ENCODE measurements around the gene TPD52L2. TPM values are rescaled to one million over a fixed set of nuclear protein-coding genes. Genes with fewer than 3 reads are reported as not detected.
"Not testable (repeated sequence)": the region's sequence is repeated elsewhere in the genome, so short reads cannot be mapped to it uniquely, and the experiment has no call there.

TPD52L2 gene
- polyA plus RNA-seq, 1 donor, result 63.6 TPM

- Histone ChIP-seq H3K27me3 (ENCODE audit: control insufficient read depth, insufficient read depth, low read length) (no peaks in the 10 kb centered on the region), H3K9me3 (ENCODE audit: control insufficient read depth, low read depth, low read length) (no peaks in the 10 kb centered on the region), H3K27ac (ENCODE audit: low read length) (no peak overlapping the region), H3K4me1 (ENCODE audit: control insufficient read depth, insufficient read depth, low read length) (peaks cover 20% of the 10 kb centered on the region), H3K36me3 (ENCODE audit: control insufficient read depth, insufficient read depth, low read length) (peaks cover 11% of the 10 kb centered on the region), H3K4me3 (ENCODE audit: low read length) (no peak overlapping the region)
- no CpG with 5 or more reads among the region's 10 CpGs for WGBS (ENCODE audit: insufficient coverage, low lambda C conversion rate)
- no peak for DNase-seq
Observed at GRCh38 chr20:63898882-63899558, 34.0 kb downstream of the TPD52L2 start.

GRCh38 chr20:63900413-63900812, 35.3 kb downstream of the TPD52L2 start:
- no peaks in the 10 kb centered on the region for H3K9me3 ChIP-seq (ENCODE audit: control insufficient read depth, low read depth, low read length)
- peaks cover 20% of the 10 kb centered on the region for H3K4me1 ChIP-seq (ENCODE audit: control insufficient read depth, insufficient read depth, low read length)
- H3K36me3 ChIP-seq (ENCODE audit: control insufficient read depth, insufficient read depth, low read length), result peaks cover 11% of the 10 kb centered on the region
- no peak for DNase-seq
- H3K27me3 ChIP-seq (ENCODE audit: control insufficient read depth, insufficient read depth, low read length), result no peaks in the 10 kb centered on the region
- WGBS (ENCODE audit: insufficient coverage, low lambda C conversion rate), result 83% methylated on average over 1 of the region's 3 CpGs
- H3K4me3 ChIP-seq (ENCODE audit: low read length), result no peak overlapping the region
- no peak overlapping the region for H3K27ac ChIP-seq (ENCODE audit: low read length)

GRCh38 chr20:63903796-63904561, 38.9 kb downstream of the TPD52L2 start:
- 100% methylated on average over 1 of the region's 11 CpGs for WGBS (ENCODE audit: insufficient coverage, low lambda C conversion rate)
- Histone ChIP-seq H3K27me3 (ENCODE audit: control insufficient read depth, insufficient read depth, low read length) (no peaks in the 10 kb centered on the region), H3K9me3 (ENCODE audit: control insufficient read depth, low read depth, low read length) (no peaks in the 10 kb centered on the region), H3K36me3 (ENCODE audit: control insufficient read depth, insufficient read depth, low read length) (peaks cover 5% of the 10 kb centered on the region), H3K4me3 (ENCODE audit: low read length) (no peak overlapping the region), H3K27ac (ENCODE audit: low read length) (no peak overlapping the region), H3K4me1 (ENCODE audit: control insufficient read depth, insufficient read depth, low read length) (peaks cover 11% of the 10 kb centered on the region)
- no peak for DNase-seq

GRCh38 chr20:63908008-63908682, 43.1 kb downstream of the TPD52L2 start:
- peaks cover 11% of the 10 kb centered on the region for H3K4me1 ChIP-seq (ENCODE audit: control insufficient read depth, insufficient read depth, low read length)
- H3K27me3 ChIP-seq (ENCODE audit: control insufficient read depth, insufficient read depth, low read length), result no peaks in the 10 kb centered on the region
- H3K4me3 ChIP-seq (ENCODE audit: low read length), result no peak overlapping the region
- no CpG with 5 or more reads among the region's 16 CpGs for WGBS (ENCODE audit: insufficient coverage, low lambda C conversion rate)
- H3K9me3 ChIP-seq (ENCODE audit: control insufficient read depth, low read depth, low read length), result peaks cover 2% of the 10 kb centered on the region
- H3K27ac ChIP-seq (ENCODE audit: low read length), result no peak overlapping the region
- peaks cover 2% of the 10 kb centered on the region for H3K36me3 ChIP-seq (ENCODE audit: control insufficient read depth, insufficient read depth, low read length)
- DNase-seq, result peak; percentile 54 to 73

GRCh38 chr20:63911176-63911575, 46.1 kb downstream of the TPD52L2 start:
- H3K27ac ChIP-seq (ENCODE audit: low read length), result no peak overlapping the region
- H3K36me3 ChIP-seq (ENCODE audit: control insufficient read depth, insufficient read depth, low read length), result peaks cover 4% of the 10 kb centered on the region
- peaks cover 11% of the 10 kb centered on the region for H3K4me1 ChIP-seq (ENCODE audit: control insufficient read depth, insufficient read depth, low read length)
- WGBS (ENCODE audit: insufficient coverage, low lambda C conversion rate), result 100% methylated on average over 1 of the region's 12 CpGs
- H3K9me3 ChIP-seq (ENCODE audit: control insufficient read depth, low read depth, low read length), result peaks cover 2% of the 10 kb centered on the region
- H3K27me3 ChIP-seq (ENCODE audit: control insufficient read depth, insufficient read depth, low read length), result no peaks in the 10 kb centered on the region
- H3K4me3 ChIP-seq (ENCODE audit: low read length), result no peak overlapping the region
- no peak for DNase-seq

- H3K27ac ChIP-seq (ENCODE audit: low read length), result no peak overlapping the region
- no CpG with 5 or more reads among the region's 12 CpGs for WGBS (ENCODE audit: insufficient coverage, low lambda C conversion rate)
Observed at GRCh38 chr20:63913768-63914167, 48.7 kb downstream of the TPD52L2 start.

GRCh38 chr20:63915471-63915870, 50.4 kb downstream of the TPD52L2 start:
- DNase-seq, result no peak
- H3K9me3 ChIP-seq (ENCODE audit: control insufficient read depth, low read depth, low read length), result no peaks in the 10 kb centered on the region
- no peaks in the 10 kb centered on the region for H3K4me1 ChIP-seq (ENCODE audit: control insufficient read depth, insufficient read depth, low read length)
- H3K27ac ChIP-seq (ENCODE audit: low read length), result no peak overlapping the region
- no peaks in the 10 kb centered on the region for H3K27me3 ChIP-seq (ENCODE audit: control insufficient read depth, insufficient read depth, low read length)
- peaks cover 11% of the 10 kb centered on the region for H3K36me3 ChIP-seq (ENCODE audit: control insufficient read depth, insufficient read depth, low read length)
- WGBS (ENCODE audit: insufficient coverage, low lambda C conversion rate), result no CpG with 5 or more reads among the region's 6 CpGs
- no peak overlapping the region for H3K4me3 ChIP-seq (ENCODE audit: low read length)

More at GRCh38 chr20:63913768-63914167, 48.7 kb downstream of the TPD52L2 start:
- DNase-seq, result no peak
- peaks cover under 1% of the 10 kb centered on the region for H3K4me1 ChIP-seq (ENCODE audit: control insufficient read depth, insufficient read depth, low read length)
- no peak overlapping the region for H3K4me3 ChIP-seq (ENCODE audit: low read length)
- H3K27me3 ChIP-seq (ENCODE audit: control insufficient read depth, insufficient read depth, low read length), result no peaks in the 10 kb centered on the region
- H3K36me3 ChIP-seq (ENCODE audit: control insufficient read depth, insufficient read depth, low read length), result peaks cover 7% of the 10 kb centered on the region
- H3K9me3 ChIP-seq (ENCODE audit: control insufficient read depth, low read depth, low read length), result peaks cover 2% of the 10 kb centered on the region

GRCh38 chr20:63916371-63916939, 51.4 kb downstream of the TPD52L2 start:
- H3K27ac ChIP-seq (ENCODE audit: low read length); H3K9me3 ChIP-seq (ENCODE audit: control insufficient read depth, low read depth, low read length); H3K4me3 ChIP-seq (ENCODE audit: low read length); H3K27me3 ChIP-seq (ENCODE audit: control insufficient read depth, insufficient read depth, low read length); DNase-seq; H3K4me1 ChIP-seq (ENCODE audit: control insufficient read depth, insufficient read depth, low read length): not testable (repeated sequence)
- WGBS (ENCODE audit: insufficient coverage, low lambda C conversion rate), result 95% methylated on average over 3 of the region's 8 CpGs
- peaks cover 11% of the 10 kb centered on the region for H3K36me3 ChIP-seq (ENCODE audit: control insufficient read depth, insufficient read depth, low read length)

GRCh38 chr20:63917811-63918210, 52.7 kb downstream of the TPD52L2 start:
- Histone ChIP-seq H3K4me3 (ENCODE audit: low read length) (no peak overlapping the region), H3K9me3 (ENCODE audit: control insufficient read depth, low read depth, low read length) (no peaks in the 10 kb centered on the region), H3K27me3 (ENCODE audit: control insufficient read depth, insufficient read depth, low read length) (no peaks in the 10 kb centered on the region), H3K27ac (ENCODE audit: low read length) (no peak overlapping the region), H3K36me3 (ENCODE audit: control insufficient read depth, insufficient read depth, low read length) (peaks cover 14% of the 10 kb centered on the region), H3K4me1 (ENCODE audit: control insufficient read depth, insufficient read depth, low read length) (no peaks in the 10 kb centered on the region)
- no peak for DNase-seq
- WGBS (ENCODE audit: insufficient coverage, low lambda C conversion rate), result no CpG with 5 or more reads among the region's 11 CpGs

- Histone ChIP-seq H3K4me3 (ENCODE audit: low read length) (no peak overlapping the region), H3K27me3 (ENCODE audit: control insufficient read depth, insufficient read depth, low read length) (no peaks in the 10 kb centered on the region), H3K36me3 (ENCODE audit: control insufficient read depth, insufficient read depth, low read length) (peaks cover 14% of the 10 kb centered on the region), H3K4me1 (ENCODE audit: control insufficient read depth, insufficient read depth, low read length) (no peaks in the 10 kb centered on the region), H3K9me3 (ENCODE audit: control insufficient read depth, low read depth, low read length) (no peaks in the 10 kb centered on the region), H3K27ac (ENCODE audit: low read length) (no peak overlapping the region)
- WGBS (ENCODE audit: insufficient coverage, low lambda C conversion rate), result no CpG with 5 or more reads among the region's 19 CpGs
- no peak for DNase-seq
Observed at GRCh38 chr20:63919130-63919529, 54.1 kb downstream of the TPD52L2 start.

All from large intestine (tissue), 3 donors.